Measurements from ENCODE around the gene STPG4.

Gene STPG4

DNA sequence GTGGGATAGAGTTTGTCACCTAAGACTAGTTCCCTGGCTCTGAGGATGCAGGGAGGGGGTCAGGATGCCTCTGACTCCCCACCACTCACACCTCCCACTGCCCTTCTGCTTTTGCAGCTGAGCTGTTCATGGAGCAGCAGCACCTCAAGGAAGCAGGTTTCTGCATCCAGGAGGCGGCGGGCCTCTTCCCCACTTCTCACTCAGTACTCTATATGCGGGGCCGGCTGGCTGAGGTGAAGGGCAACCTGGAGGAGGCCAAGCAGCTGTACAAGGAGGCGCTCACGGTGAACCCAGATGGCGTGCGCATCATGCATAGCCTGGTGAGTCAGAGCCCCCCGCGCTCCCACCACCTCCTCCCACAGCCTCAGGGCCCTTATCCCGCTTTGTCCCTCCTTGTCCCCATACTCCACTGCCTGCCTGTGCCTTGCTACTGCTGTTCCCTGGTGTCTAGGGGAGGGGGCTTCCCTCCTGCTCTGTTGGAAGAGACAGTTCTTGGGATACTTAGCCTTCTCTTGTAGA lies 94.4 kb downstream of the STPG4 start:
- no peak overlapping the region for H3K9ac ChIP-seq (ENCODE audit: low read depth in 1 of 2, low read length in 2 of 2)
- H3K4me3 ChIP-seq (ENCODE audit: low read length in 2 of 2): no peak overlapping the region
- H3K36me3 ChIP-seq (ENCODE audit: control insufficient read depth in 2 of 2, insufficient read depth in 2 of 2, low read length in 2 of 2): peaks cover 3 to 14% of the 10 kb centered on the region in 2 donors
- H3K27ac ChIP-seq (ENCODE audit: low read depth in 2 of 2, low read length in 2 of 2): no peak overlapping the region
- no peaks in the 10 kb centered on the region for H3K9me3 ChIP-seq (ENCODE audit: control insufficient read depth in 2 of 2, low read length in 2 of 2)
- H3K27me3 ChIP-seq (ENCODE audit: control insufficient read depth in 2 of 2, insufficient read depth in 2 of 2, low read length in 2 of 2): no peaks in the 10 kb centered on the region
- H3K4me1 ChIP-seq (ENCODE audit: control insufficient read depth in 2 of 2, insufficient read depth in 2 of 2, low read length in 2 of 2): peaks cover 36 to 44% of the 10 kb centered on the region in 2 donors

DNA sequence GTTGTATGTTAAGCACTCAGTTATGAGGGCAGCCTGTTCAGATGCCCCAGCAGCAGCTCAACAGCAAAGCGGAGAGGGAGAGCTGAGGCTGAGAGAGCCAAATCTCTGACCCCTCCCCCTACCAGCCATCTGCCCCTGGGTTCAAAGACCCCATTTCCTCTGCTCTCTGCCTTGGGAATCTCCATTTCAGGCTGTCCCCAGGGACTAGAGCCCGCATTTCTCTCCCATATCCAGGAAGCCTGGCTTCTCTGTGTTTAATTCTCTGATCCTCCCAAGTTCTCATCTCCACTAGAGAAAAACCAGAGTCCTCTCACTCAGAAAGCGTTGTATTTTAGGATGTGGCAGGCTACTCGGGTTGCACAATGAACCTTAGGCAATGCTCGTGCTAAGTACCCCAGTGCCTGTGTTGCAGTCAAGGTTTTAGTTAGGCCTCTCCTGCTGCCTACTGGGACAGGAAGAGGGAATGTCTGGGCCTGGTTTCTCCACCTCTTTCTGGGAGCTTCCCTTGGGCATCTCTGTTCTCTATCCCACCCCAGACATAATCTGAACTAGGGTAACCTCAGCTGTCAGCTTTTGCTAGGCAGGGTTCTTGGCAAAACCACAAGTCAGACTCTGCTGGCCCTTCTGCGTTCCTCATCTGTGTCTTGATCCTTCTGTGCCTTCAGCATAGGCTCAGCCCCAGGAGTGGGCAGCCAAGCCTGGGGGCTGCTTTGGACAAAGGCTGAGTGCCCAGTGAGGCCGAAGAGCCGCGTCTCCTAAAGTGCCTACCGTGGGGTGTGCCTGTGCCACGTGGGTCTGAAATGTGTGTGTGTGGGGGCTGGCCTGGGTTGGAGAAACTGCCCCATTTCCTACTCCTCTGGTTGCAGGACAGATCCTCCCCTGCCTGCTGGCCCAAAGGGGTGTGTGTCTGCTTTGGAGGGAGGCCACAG lies 96.8 kb downstream of the STPG4 start:
- Histone ChIP-seq H3K27ac (ENCODE audit: low read depth in 2 of 2, low read length in 2 of 2) (peak overlapping the region; percentile 67 to 84), H3K4me1 (ENCODE audit: control insufficient read depth in 2 of 2, insufficient read depth in 2 of 2, low read length in 2 of 2) (peaks cover 27 to 31% of the 10 kb centered on the region in 2 donors), H3K9ac (ENCODE audit: low read depth in 1 of 2, low read length in 2 of 2) (no peak overlapping the region), H3K27me3 (ENCODE audit: control insufficient read depth in 2 of 2, insufficient read depth in 2 of 2, low read length in 2 of 2) (no peaks in the 10 kb centered on the region), H3K36me3 (ENCODE audit: control insufficient read depth in 2 of 2, insufficient read depth in 2 of 2, low read length in 2 of 2) (peaks cover 9 to 15% of the 10 kb centered on the region in 2 donors), H3K4me3 (ENCODE audit: low read length in 2 of 2) (no peak overlapping the region), H3K9me3 (ENCODE audit: control insufficient read depth in 2 of 2, low read length in 2 of 2) (no peaks in the 10 kb centered on the region)

DNA sequence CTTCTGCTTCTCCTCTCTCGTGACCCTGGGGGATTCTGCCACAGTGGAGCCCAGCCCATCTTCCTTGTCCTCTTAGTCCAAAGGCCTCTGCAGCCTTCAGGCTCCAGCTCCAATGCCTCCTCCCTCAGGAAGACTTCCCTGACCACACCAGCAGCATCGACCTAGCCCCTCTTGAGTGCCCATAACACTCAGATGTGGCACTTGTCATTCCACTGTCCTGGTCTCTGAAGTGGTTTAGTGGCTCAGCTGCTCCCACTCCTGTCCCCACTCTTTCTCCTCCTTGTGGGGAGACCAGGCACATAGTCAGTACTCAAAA lies 97.5 kb downstream of the STPG4 start:
- no peaks in the 10 kb centered on the region for H3K27me3 ChIP-seq (ENCODE audit: control insufficient read depth in 2 of 2, insufficient read depth in 2 of 2, low read length in 2 of 2)
- no peaks in the 10 kb centered on the region for H3K9me3 ChIP-seq (ENCODE audit: control insufficient read depth in 2 of 2, low read length in 2 of 2)
- peak overlapping the region; percentile 67 to 84 for H3K27ac ChIP-seq (ENCODE audit: low read depth in 2 of 2, low read length in 2 of 2)
- peaks cover 14 to 15% of the 10 kb centered on the region in 2 donors for H3K36me3 ChIP-seq (ENCODE audit: control insufficient read depth in 2 of 2, insufficient read depth in 2 of 2, low read length in 2 of 2)
- peaks cover 27 to 29% of the 10 kb centered on the region in 2 donors for H3K4me1 ChIP-seq (ENCODE audit: control insufficient read depth in 2 of 2, insufficient read depth in 2 of 2, low read length in 2 of 2)
- peak overlapping the region in 1 of 2 donors; percentile 15 for H3K4me3 ChIP-seq (ENCODE audit: low read length in 2 of 2)
- H3K9ac ChIP-seq (ENCODE audit: low read depth in 1 of 2, low read length in 2 of 2): peak overlapping the region in 1 of 2 donors; percentile 19

DNA sequence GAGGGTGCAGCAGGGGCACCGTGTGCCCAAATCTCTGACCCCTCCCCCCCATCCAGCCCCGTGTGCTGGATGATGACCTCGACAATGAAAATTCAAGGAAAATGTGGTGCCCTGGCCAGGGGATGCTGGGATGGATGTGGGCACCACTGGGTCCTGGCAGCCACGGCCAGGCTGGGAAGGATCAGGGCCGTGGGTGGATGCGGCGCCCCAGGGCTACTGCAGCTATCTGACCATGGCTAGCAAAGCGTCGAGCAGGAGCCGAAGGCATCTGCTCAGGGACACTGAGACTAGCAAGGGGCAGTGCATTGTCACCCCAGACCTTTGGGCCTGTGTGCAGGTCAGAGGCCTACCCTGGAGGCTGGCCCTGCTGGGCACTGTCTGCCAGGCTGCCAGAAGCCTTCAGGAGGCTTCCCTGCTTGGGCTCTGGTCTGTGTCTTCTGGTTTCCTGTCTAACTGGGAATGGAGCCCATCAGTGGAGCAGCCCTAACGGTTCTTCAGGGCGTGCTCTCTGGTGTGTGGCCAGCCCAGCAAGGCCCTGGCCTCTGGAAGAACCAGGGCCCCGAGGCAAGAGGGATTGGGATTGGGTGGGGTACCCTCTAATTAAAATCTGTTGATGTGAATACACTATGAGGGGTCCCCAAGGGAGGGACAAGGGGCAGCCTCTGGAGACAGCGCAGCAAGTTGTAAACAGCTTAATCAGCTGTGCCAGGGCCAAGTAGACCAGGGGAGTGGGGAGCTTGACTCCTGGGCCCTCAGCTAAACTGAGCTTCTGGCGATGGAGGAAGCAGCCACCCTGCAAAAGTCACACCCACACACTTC lies 98.0 kb downstream of the STPG4 start:
- H3K4me1 ChIP-seq (ENCODE audit: control insufficient read depth in 2 of 2, insufficient read depth in 2 of 2, low read length in 2 of 2): peaks cover 23 to 27% of the 10 kb centered on the region in 2 donors
- peak overlapping the region; percentile 19 to 41 for H3K9ac ChIP-seq (ENCODE audit: low read depth in 1 of 2, low read length in 2 of 2)
- peaks cover 18 to 20% of the 10 kb centered on the region in 2 donors for H3K36me3 ChIP-seq (ENCODE audit: control insufficient read depth in 2 of 2, insufficient read depth in 2 of 2, low read length in 2 of 2)
- no peaks in the 10 kb centered on the region for H3K27me3 ChIP-seq (ENCODE audit: control insufficient read depth in 2 of 2, insufficient read depth in 2 of 2, low read length in 2 of 2)
- H3K9me3 ChIP-seq (ENCODE audit: control insufficient read depth in 2 of 2, low read length in 2 of 2): no peaks in the 10 kb centered on the region
- peak overlapping the region in 1 of 2 donors; percentile 15 for H3K4me3 ChIP-seq (ENCODE audit: low read length in 2 of 2)
- H3K27ac ChIP-seq (ENCODE audit: low read depth in 2 of 2, low read length in 2 of 2): peak overlapping the region; percentile 67 to 84

DNA sequence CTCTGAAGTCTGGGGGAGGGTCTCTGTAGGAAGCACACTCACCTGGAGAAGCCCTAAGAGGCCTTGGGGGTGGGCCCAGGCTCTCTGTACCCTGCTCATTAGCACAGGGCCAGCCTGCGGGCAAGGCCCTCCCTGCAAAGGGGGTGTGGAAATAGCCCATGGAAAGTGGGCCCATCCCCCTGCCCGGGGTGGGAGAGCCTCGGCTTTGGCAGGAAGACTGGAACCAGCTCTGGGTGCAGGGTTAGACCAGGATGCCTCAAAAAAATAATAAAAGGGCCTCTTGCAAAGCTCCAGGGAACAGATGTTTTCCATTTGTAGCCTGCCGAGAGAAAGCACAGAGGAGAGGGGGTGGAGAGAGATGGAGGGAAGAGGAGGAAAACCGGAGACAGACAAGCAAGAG lies 98.7 kb downstream of the STPG4 start:
- peaks cover 19 to 27% of the 10 kb centered on the region in 2 donors for H3K4me1 ChIP-seq (ENCODE audit: control insufficient read depth in 2 of 2, insufficient read depth in 2 of 2, low read length in 2 of 2)
- H3K9me3 ChIP-seq (ENCODE audit: control insufficient read depth in 2 of 2, low read length in 2 of 2): no peaks in the 10 kb centered on the region
- H3K36me3 ChIP-seq (ENCODE audit: control insufficient read depth in 2 of 2, insufficient read depth in 2 of 2, low read length in 2 of 2): peaks cover 19 to 26% of the 10 kb centered on the region in 2 donors
- peak overlapping the region; percentile 67 to 84 for H3K27ac ChIP-seq (ENCODE audit: low read depth in 2 of 2, low read length in 2 of 2)
- H3K4me3 ChIP-seq (ENCODE audit: low read length in 2 of 2): no peak overlapping the region
- H3K27me3 ChIP-seq (ENCODE audit: control insufficient read depth in 2 of 2, insufficient read depth in 2 of 2, low read length in 2 of 2): no peaks in the 10 kb centered on the region
- H3K9ac ChIP-seq (ENCODE audit: low read depth in 1 of 2, low read length in 2 of 2): no peak overlapping the region

DNA sequence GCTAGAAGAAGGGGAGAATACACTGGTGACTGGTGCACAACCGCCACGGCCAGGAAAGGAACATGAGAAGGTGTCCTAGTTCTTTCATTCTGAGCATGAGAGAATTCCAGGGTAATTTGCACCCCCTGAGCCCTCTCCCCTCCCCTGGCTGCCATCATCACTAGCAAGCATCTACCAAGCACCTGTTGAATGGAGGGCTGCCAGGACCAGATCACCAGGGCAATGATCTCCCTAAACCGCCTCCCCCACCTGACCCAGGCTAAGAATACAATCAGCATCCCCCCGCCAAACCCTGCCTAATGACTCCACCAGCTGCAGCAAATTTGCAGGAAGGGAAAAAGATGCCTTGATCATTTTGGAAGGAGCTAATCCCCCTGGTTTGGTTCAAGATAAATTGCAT lies 100.2 kb downstream of the STPG4 start:
- Histone ChIP-seq H3K4me1 (ENCODE audit: control insufficient read depth in 2 of 2, insufficient read depth in 2 of 2, low read length in 2 of 2) (peaks cover 23 to 33% of the 10 kb centered on the region in 2 donors), H3K27ac (ENCODE audit: low read depth in 2 of 2, low read length in 2 of 2) (no peak overlapping the region), H3K9me3 (ENCODE audit: control insufficient read depth in 2 of 2, low read length in 2 of 2) (no peaks in the 10 kb centered on the region), H3K4me3 (ENCODE audit: low read length in 2 of 2) (no peak overlapping the region), H3K27me3 (ENCODE audit: control insufficient read depth in 2 of 2, insufficient read depth in 2 of 2, low read length in 2 of 2) (no peaks in the 10 kb centered on the region), H3K9ac (ENCODE audit: low read depth in 1 of 2, low read length in 2 of 2) (no peak overlapping the region), H3K36me3 (ENCODE audit: control insufficient read depth in 2 of 2, insufficient read depth in 2 of 2, low read length in 2 of 2) (peaks cover 12 to 26% of the 10 kb centered on the region in 2 donors)

DNA sequence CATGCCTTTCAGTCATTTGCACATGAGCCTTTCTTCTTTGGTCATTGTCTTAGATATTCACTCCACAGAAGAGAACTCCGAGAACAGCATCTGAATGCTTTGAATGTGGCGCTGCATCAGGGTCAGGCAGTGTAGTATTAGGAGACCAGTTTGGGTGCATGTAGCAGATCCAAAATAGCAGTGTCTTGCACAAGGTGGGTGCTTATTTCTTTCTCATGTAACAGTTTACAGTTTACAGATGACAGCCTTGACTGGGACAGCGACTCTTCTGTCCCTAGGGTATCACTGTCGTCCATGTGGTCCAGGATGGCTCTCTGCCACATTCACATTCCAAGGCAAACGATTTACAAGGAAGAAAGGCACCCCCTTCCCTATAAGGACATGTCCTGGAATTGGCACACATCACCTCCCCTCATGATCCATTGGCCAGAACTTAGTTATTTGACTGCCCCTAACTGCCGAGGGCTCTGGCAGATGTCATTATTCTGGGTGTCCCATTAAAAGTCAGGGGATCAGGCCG lies 101.0 kb downstream of the STPG4 start:
- no peak overlapping the region for H3K9ac ChIP-seq (ENCODE audit: low read depth in 1 of 2, low read length in 2 of 2)
- H3K27me3 ChIP-seq (ENCODE audit: control insufficient read depth in 2 of 2, insufficient read depth in 2 of 2, low read length in 2 of 2): no peaks in the 10 kb centered on the region
- H3K4me3 ChIP-seq (ENCODE audit: low read length in 2 of 2): no peak overlapping the region
- H3K4me1 ChIP-seq (ENCODE audit: control insufficient read depth in 2 of 2, insufficient read depth in 2 of 2, low read length in 2 of 2): peaks cover 26 to 34% of the 10 kb centered on the region in 2 donors
- H3K27ac ChIP-seq (ENCODE audit: low read depth in 2 of 2, low read length in 2 of 2): no peak overlapping the region
- no peaks in the 10 kb centered on the region for H3K9me3 ChIP-seq (ENCODE audit: control insufficient read depth in 2 of 2, low read length in 2 of 2)
- H3K36me3 ChIP-seq (ENCODE audit: control insufficient read depth in 2 of 2, insufficient read depth in 2 of 2, low read length in 2 of 2): peaks cover 17 to 29% of the 10 kb centered on the region in 2 donors

DNA sequence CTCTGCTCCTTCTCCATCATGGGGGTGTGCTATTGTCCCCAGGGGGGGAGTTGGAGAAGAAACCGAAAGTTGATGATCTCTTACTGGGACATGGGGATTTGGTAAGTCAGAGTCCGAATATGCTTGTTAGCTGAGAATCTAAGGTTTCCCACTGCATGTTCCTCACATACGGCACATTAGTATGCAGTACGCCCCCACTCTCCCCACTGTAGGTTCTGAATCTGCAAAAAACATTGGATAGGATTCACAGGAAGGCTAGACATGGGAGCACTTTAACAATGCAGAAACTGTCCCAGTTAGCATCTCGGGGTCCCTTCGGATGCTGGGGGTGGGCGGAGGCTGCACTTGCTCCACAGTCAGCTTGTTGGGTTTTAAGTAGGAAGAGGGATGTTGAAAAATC lies 102.3 kb downstream of the STPG4 start:
- Histone ChIP-seq H3K27me3 (ENCODE audit: control insufficient read depth in 2 of 2, insufficient read depth in 2 of 2, low read length in 2 of 2) (no peaks in the 10 kb centered on the region), H3K4me3 (ENCODE audit: low read length in 2 of 2) (no peak overlapping the region), H3K4me1 (ENCODE audit: control insufficient read depth in 2 of 2, insufficient read depth in 2 of 2, low read length in 2 of 2) (peaks cover 23 to 27% of the 10 kb centered on the region in 2 donors), H3K36me3 (ENCODE audit: control insufficient read depth in 2 of 2, insufficient read depth in 2 of 2, low read length in 2 of 2) (peaks cover 23 to 29% of the 10 kb centered on the region in 2 donors), H3K27ac (ENCODE audit: low read depth in 2 of 2, low read length in 2 of 2) (no peak overlapping the region), H3K9me3 (ENCODE audit: control insufficient read depth in 2 of 2, low read length in 2 of 2) (no peaks in the 10 kb centered on the region), H3K9ac (ENCODE audit: low read depth in 1 of 2, low read length in 2 of 2) (no peak overlapping the region)

DNA sequence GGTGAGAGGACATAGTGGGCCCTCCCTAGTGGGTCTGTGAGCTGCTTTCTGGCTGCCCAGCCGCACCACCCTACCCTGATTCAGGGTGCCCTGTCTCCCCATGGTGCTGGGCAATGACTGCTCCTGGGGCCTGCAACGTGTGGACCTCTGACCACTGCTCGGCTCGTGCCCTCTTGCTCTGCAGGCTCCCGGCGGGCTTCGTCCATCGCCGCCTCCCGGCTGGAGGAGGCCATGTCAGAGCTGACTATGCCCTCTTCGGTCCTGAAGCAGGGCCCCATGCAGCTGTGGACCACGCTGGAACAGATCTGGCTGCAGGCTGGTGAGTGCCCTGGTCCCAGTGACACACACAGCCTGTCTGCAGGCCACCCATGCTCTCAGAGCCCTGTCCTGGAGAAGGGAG lies 103.5 kb downstream of the STPG4 start:
- no peak overlapping the region for H3K9ac ChIP-seq (ENCODE audit: low read depth in 1 of 2, low read length in 2 of 2)
- H3K9me3 ChIP-seq (ENCODE audit: control insufficient read depth in 2 of 2, low read length in 2 of 2): no peaks in the 10 kb centered on the region
- peaks cover 10 to 14% of the 10 kb centered on the region in 2 donors for H3K4me1 ChIP-seq (ENCODE audit: control insufficient read depth in 2 of 2, insufficient read depth in 2 of 2, low read length in 2 of 2)
- H3K27ac ChIP-seq (ENCODE audit: low read depth in 2 of 2, low read length in 2 of 2): no peak overlapping the region
- no peaks in the 10 kb centered on the region for H3K27me3 ChIP-seq (ENCODE audit: control insufficient read depth in 2 of 2, insufficient read depth in 2 of 2, low read length in 2 of 2)
- no peak overlapping the region for H3K4me3 ChIP-seq (ENCODE audit: low read length in 2 of 2)
- H3K36me3 ChIP-seq (ENCODE audit: control insufficient read depth in 2 of 2, insufficient read depth in 2 of 2, low read length in 2 of 2): peaks cover 28 to 29% of the 10 kb centered on the region in 2 donors
